ENCODE results near the gene PHOX2B. TPM values are rescaled to one million over a fixed set of nuclear protein-coding genes. Genes with fewer than 3 reads are reported as not detected.

PHOX2B gene
- total and polyA plus RNA-seq, 9 of the 15 experiments (the other 6 are each of a cell fraction or from before 2014, with no cell fraction given) = not detected

DNA sequence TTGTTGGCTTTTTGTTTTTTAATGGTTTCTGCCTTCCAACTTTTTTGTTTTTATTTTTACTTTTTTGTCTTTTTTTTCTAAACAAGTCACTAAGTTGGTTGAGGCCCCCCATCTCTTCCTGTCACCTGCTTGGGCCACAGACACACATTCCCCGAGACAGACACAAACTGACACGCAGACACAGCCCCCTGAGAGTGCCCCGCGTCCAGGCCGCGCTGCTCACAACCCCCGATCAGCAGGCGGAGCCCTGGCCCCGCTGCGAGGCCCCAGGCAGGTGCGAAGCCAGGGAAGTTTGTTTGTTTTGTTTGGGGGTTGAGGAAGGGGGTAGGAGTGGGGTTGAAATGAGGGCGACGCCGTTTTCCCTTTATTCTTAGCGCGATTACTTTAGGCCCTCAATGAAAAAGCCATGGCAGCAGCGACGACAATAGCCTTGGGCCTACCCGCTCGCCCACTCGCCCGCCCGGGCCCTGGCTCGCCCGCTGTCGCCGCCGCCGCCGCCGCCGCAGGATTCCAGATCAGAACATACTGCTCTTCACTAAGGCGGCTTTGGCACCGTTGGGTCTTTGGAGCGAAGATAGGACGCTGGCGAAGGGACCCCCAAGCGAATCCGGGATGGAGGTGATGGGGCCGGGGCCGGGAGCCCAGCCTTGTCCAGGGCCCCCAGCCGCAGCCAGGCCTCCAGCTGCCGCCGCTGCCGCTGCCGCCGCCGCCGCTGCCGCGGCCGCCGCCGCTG is 3.1 kb downstream of the PHOX2B start (continued):
- TF ChIP-seq, protein P1, sequence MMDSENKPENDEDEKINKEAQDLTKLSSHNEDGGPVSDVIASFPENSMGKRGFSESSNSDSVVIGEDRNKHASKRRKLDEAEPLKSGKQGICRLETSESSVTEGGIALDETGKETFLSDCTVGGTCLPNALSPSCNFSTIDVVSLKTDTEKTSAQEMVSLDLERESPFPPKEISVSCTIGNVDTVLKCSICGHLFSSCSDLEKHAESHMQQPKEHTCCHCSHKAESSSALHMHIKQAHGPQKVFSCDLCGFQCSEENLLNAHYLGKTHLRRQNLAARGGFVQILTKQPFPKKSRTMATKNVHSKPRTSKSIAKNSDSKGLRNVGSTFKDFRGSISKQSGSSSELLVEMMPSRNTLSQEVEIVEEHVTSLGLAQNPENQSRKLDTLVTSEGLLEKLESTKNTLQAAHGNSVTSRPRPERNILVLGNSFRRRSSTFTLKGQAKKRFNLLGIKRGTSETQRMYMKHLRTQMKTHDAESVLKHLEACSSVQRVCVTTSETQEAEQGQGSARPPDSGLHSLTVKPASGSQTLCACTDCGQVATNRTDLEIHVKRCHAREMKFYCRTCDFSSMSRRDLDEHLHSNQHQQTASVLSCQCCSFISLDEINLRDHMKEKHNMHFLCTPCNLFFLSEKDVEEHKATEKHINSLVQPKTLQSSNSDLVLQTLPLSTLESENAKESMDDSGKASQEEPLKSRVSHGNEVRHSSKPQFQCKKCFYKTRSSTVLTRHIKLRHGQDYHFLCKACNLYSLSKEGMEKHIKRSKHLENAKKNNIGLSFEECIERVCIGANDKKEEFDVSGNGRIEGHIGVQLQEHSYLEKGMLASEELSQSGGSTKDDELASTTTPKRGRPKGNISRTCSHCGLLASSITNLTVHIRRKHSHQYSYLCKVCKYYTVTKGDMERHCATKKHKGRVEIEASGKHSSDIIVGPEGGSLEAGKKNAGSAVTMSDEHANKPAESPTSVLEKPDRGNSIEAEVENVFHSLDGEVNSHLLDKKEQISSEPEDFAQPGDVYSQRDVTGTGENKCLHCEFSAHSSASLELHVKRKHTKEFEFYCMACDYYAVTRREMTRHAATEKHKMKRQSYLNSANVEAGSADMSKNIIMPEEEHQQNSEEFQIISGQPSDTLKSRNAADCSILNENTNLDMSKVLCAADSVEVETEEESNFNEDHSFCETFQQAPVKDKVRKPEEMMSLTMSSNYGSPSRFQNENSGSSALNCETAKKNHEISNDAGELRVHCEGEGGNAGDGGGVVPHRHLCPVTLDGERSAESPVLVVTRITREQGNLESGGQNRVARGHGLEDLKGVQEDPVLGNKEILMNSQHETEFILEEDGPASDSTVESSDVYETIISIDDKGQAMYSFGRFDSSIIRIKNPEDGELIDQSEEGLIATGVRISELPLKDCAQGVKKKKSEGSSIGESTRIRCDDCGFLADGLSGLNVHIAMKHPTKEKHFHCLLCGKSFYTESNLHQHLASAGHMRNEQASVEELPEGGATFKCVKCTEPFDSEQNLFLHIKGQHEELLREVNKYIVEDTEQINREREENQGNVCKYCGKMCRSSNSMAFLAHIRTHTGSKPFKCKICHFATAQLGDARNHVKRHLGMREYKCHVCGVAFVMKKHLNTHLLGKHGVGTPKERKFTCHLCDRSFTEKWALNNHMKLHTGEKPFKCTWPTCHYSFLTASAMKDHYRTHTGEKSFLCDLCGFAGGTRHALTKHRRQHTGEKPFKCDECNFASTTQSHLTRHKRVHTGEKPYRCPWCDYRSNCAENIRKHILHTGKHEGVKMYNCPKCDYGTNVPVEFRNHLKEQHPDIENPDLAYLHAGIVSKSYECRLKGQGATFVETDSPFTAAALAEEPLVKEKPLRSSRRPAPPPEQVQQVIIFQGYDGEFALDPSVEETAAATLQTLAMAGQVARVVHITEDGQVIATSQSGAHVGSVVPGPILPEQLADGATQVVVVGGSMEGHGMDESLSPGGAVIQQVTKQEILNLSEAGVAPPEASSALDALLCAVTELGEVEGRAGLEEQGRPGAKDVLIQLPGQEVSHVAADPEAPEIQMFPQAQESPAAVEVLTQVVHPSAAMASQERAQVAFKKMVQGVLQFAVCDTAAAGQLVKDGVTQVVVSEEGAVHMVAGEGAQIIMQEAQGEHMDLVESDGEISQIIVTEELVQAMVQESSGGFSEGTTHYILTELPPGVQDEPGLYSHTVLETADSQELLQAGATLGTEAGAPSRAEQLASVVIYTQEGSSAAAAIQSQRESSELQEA (IDR thresholded peaks at IDR 0.05; ENCODE audit: low read depth) = no peak
- no peak for TF ChIP-seq YBX1 (IDR thresholded peaks at IDR 0.05)
- no peak for TF ChIP-seq TARDBP (IDR thresholded peaks at IDR 0.05)
- TF ChIP-seq HDAC8 (tag; IDR thresholded peaks at IDR 0.05) = no peak
- TF ChIP-seq, protein P2, sequence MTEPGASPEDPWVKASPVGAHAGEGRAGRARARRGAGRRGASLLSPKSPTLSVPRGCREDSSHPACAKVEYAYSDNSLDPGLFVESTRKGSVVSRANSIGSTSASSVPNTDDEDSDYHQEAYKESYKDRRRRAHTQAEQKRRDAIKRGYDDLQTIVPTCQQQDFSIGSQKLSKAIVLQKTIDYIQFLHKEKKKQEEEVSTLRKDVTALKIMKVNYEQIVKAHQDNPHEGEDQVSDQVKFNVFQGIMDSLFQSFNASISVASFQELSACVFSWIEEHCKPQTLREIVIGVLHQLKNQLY (CRISPR knock-in tag; conservative IDR thresholded peaks at IDR 0.05) = no peak
- no peak for TF ChIP-seq RBM17 (IDR thresholded peaks at IDR 0.05; ENCODE audit: borderline replicate concordance, low read depth, low read length)
- no peak for TF ChIP-seq ZNF551 (CRISPR knock-in tag; IDR thresholded peaks at IDR 0.05)
